GM12878 (cell line): ENCODE measurements around the gene ZNF335. TPM values are rescaled to one million over a fixed set of nuclear protein-coding genes. Genes with fewer than 3 reads are reported as not detected.

ENCODE experiments used
- ATAC-seq: fragments of 200-7000 bp; cut with Tn5 transposase; 3 replicates; pipeline ENCODE4 v1.9.1; 2020; ENCODE audit warnings: mild to moderate bottlenecking, moderate library complexity
- BruUV-seq: library from RNA; stranded (reverse); fragments of 400-500 nt; replicated peaks from 2 replicates; lab custom pipeline; 2021; lab: Mats Ljungman, UMichigan
- CTCF ChIA-PET: fragments of 300-600 bp; sonication (Branson Sonifier 250); formaldehyde crosslinking; extraction: SDS; loops from one replicate; lab custom pipeline; 2021; ENCODE audit warnings: inconsistent platforms; lab: Yijun Ruan, JAX
- POLR2A ChIA-PET: fragments of 350-600 bp; formaldehyde crosslinking; extraction: SDS; loops from one replicate; lab custom pipeline; 2021; ENCODE audit warnings: inconsistent platforms; lab: Charles Lee
- RAD21 ChIA-PET: fragments of 300-600 bp; sonication (Branson Sonifier 250); formaldehyde crosslinking; loops from one replicate; lab custom pipeline; 2023; ENCODE audit warnings: antibody characterized with exemption; ENCODE audit not compliant: unreplicated experiment; lab: Charles Lee
- SMC1A ChIA-PET: fragments of 300-600 bp; sonication (Branson Sonifier 250); formaldehyde crosslinking; loops from one replicate; lab custom pipeline; 2023; ENCODE audit not compliant: unreplicated experiment, uncharacterized antibody; lab: Charles Lee
- DNase-seq: peaks from one replicate; pipeline ENCODE4 v3.0.0-alpha.2; 2011; ENCODE audit warnings: low read depth, low spot score
- FAIRE-seq: peaks from 3 replicates; lab custom pipeline; 2011; peaks lifted over from hg19 to GRCh38; lab: Jason Lieb, UNC
- H2AFZ ChIP-seq: 2 replicates; pipeline ENCODE4 v1.6.0; 2011; ENCODE audit warnings: low read depth, low read length, control low read depth; ENCODE audit not compliant: control insufficient read depth
- H3K27ac ChIP-seq: 2 replicates; pipeline ENCODE4 v1.5.1; 2011; ENCODE audit warnings: control low read depth; ENCODE audit not compliant: control insufficient read depth, insufficient read depth
- H3K27me3 ChIP-seq, 2 experiments: replicated peaks in 1 of 2; 2 replicates each; pipeline versions ENCODE4 v1.6.0 to v1.6.1; 2011; ENCODE audit warnings: low read length in 1 of 2; ENCODE audit not compliant: control insufficient read depth in 2 of 2, insufficient read depth in 2 of 2
- H3K36me3 ChIP-seq, 2 experiments: 2 replicates each; pipeline ENCODE4 v1.5.1; 2011; ENCODE audit warnings: low read length in 1 of 2; ENCODE audit not compliant: control insufficient read depth in 2 of 2, insufficient read depth in 2 of 2
- H3K4me1 ChIP-seq: 2 replicates; pipeline ENCODE4 v1.6.1; 2011; ENCODE audit warnings: mild to moderate bottlenecking, low read length, moderate library complexity, mixed read lengths; ENCODE audit not compliant: control insufficient read depth, insufficient read depth
- H3K4me2 ChIP-seq: 2 replicates; pipeline ENCODE4 v1.6.0; 2011; ENCODE audit warnings: control low read depth; ENCODE audit not compliant: control insufficient read depth, insufficient read depth
- H3K4me3 ChIP-seq: fragments of 200-600 bp; sonication (generic); 2 replicates; pipeline ENCODE4 v1.5.1; 2016
- H3K79me2 ChIP-seq: 2 replicates; pipeline ENCODE4 v1.6.0; 2011; ENCODE audit warnings: low read length; ENCODE audit not compliant: control insufficient read depth, insufficient read depth
- H3K9ac ChIP-seq: 2 replicates; pipeline ENCODE4 v1.8.0; 2011; ENCODE audit warnings: low read length, control low read depth, mixed read lengths; ENCODE audit not compliant: control insufficient read depth, insufficient read depth
- H3K9me3 ChIP-seq: replicated peaks from 3 replicates; pipeline ENCODE4 v1.5.1; 2011; ENCODE audit warnings: mild to moderate bottlenecking, low read length; ENCODE audit not compliant: control insufficient read depth, insufficient read depth
- H4K20me1 ChIP-seq: 2 replicates; pipeline ENCODE4 v1.6.0; 2011; ENCODE audit not compliant: control insufficient read depth, insufficient read depth
- CEBPB ChIP-seq, 2 experiments: fragments of 150-350 bp in 1 of 2; IDR thresholded peaks; 2 replicates each; pipeline ENCODE4 v1.6.1; 2012 to 2014; ENCODE audit warnings: low read depth in 2 of 2, low read length in 2 of 2, borderline replicate concordance in 1 of 2, inconsistent platforms in 1 of 2
- DPF2 ChIP-seq: fragments of 450-650 bp; IDR thresholded peaks from 2 replicates; pipeline ENCODE4 v1.6.1; 2017; ENCODE audit warnings: mild to moderate bottlenecking
- EP300 ChIP-seq, 2 experiments: fragments of 150-350 bp in 1 of 2; IDR thresholded peaks; 2 replicates each; pipeline ENCODE4 v1.6.1; 2011 to 2012; ENCODE audit warnings: low read depth in 2 of 2, low read length in 2 of 2, borderline replicate concordance in 1 of 2, improper control_type of control experiment in 1 of 2, inconsistent platforms in 1 of 2; ENCODE audit not compliant: control insufficient read depth in 1 of 2
- EZH2 ChIP-seq: IDR thresholded peaks from 2 replicates; pipeline ENCODE4 v1.6.1; 2012; ENCODE audit warnings: low read depth, mild to moderate bottlenecking, control low read depth, inconsistent platforms, low read length, borderline replicate concordance; ENCODE audit not compliant: control insufficient read depth
- FOXM1 ChIP-seq: IDR thresholded peaks from 2 replicates; pipeline ENCODE4 v1.6.1; 2012; ENCODE audit warnings: low read depth, mild to moderate bottlenecking, inconsistent platforms, low read length, moderate library complexity
- JUND ChIP-seq: IDR thresholded peaks from 2 replicates; pipeline ENCODE4 v1.6.1; 2012; ENCODE audit warnings: low read depth, mild to moderate bottlenecking, low read length, improper control_type of control experiment, moderate library complexity
- NKRF ChIP-seq: fragments of 450-650 bp; conservative IDR thresholded peaks from 2 replicates; pipeline ENCODE4 v1.6.1; 2017; ENCODE audit warnings: mild to moderate bottlenecking, moderate library complexity
- NR2C1 ChIP-seq: fragments of 450-650 bp; IDR thresholded peaks from 2 replicates; pipeline ENCODE4 v1.6.1; 2017; ENCODE audit warnings: antibody characterized with exemption, mild to moderate bottlenecking, moderate library complexity
- POLR2A ChIP-seq: IDR thresholded peaks from 2 replicates; pipeline ENCODE4 v1.6.1; 2011; ENCODE audit warnings: low read depth, mild to moderate bottlenecking, low read length
- POLR2AphosphoS2 ChIP-seq: IDR thresholded peaks from 2 replicates; pipeline ENCODE4 v1.6.1; 2011; ENCODE audit warnings: low read depth, mild to moderate bottlenecking, low read length, improper control_type of control experiment, moderate library complexity
- POU2F2 ChIP-seq: IDR thresholded peaks from 3 replicates; pipeline ENCODE4 v1.6.1; 2011; ENCODE audit warnings: low read depth, mild to moderate bottlenecking, low read length, borderline replicate concordance
- RAD21 ChIP-seq: IDR thresholded peaks from 2 replicates; pipeline ENCODE4 v1.6.1; 2011; ENCODE audit warnings: mild to moderate bottlenecking, low read depth, low read length, moderate library complexity; ENCODE audit not compliant: insufficient read depth
- RELB ChIP-seq: fragments of 450-650 bp; IDR thresholded peaks from 2 replicates; pipeline ENCODE4 v1.6.1; 2017; ENCODE audit warnings: low read depth, mild to moderate bottlenecking, moderate library complexity
- SMAD5 ChIP-seq: IDR thresholded peaks from 2 replicates; pipeline ENCODE4 v1.6.1; 2016; ENCODE audit warnings: antibody characterized with exemption, low read depth
- ZNF592 ChIP-seq: fragments of 450-650 bp; IDR thresholded peaks from 2 replicates; pipeline ENCODE4 v1.6.1; 2017; ENCODE audit warnings: mild to moderate bottlenecking, moderate library complexity
- ZZZ3 ChIP-seq: IDR thresholded peaks from 2 replicates; pipeline ENCODE4 v1.6.1; 2011; ENCODE audit warnings: low read depth; ENCODE audit not compliant: control insufficient read depth, insufficient read length
- WGBS: methylation state at CpG from one replicate; pipeline ENCODE4 v1.1.6; 2016; ENCODE audit warnings: low lambda C conversion rate; ENCODE audit not compliant: insufficient replicate concordance, insufficient coverage; ENCODE audit errors: missing lambda C conversion rate; 5-methylcytosine and 5-hydroxymethylcytosine counted together
- in situ Hi-C: fragments of 300-500 bp; cut with MboI; formaldehyde crosslinking; loops from 9 replicates; pipeline ENCODE4 v1.14.3; 2018; ENCODE audit warnings: mixed read lengths
- intact Hi-C: fragments of 100-400 bp; cut with micrococcal nuclease; formaldehyde crosslinking; loops from one replicate; pipeline ENCODE4 v1.14.2; 2022; ENCODE audit not compliant: unreplicated experiment
- polyA plus RNA-seq, 11 experiments: library from polyadenylated mRNA; depleted of rRNA in 4 of 11; unstranded in 6 of 11; stranded (reverse) in 5 of 11; fragments of >200 nt; fragmentation: Nextera tagmentation in 4 of 11; fragmentation: Illumina TruSeq in 1 of 11; extraction: Ambion mirVana in 4 of 11; extraction: Trizol in 1 of 11; gene quantifications; 1 replicate in 1 of 11; 2 replicates in 10 of 11; pipeline versions ENCODE4 v1.2.1 to v1.2.3, GENCODE V29; 2011 to 2016; ENCODE audit warnings: inconsistent platforms in 2 of 11, missing spikeins in 2 of 11, low read depth in 1 of 11
- total RNA-seq, 4 experiments: library from RNA; depleted of rRNA in 3 of 4; stranded (reverse); fragments of >200 nt in 3 of 4; fragmentation: Illumina TruSeq in 1 of 4; extraction: Trizol in 1 of 4; gene quantifications; 2 replicates each; pipeline versions ENCODE4 v1.2.1 to v1.2.3, GENCODE V29; 2013 to 2021

ZNF335 gene
- total and polyA plus RNA-seq, 10 of the 15 experiments (the other 5 are each of a cell fraction or from before 2014, with no cell fraction given), result 0.74 to 30.1 (median 14.5) TPM

- H3K4me1 ChIP-seq, result peaks cover 15% of the 10 kb centered on the region
- TF ChIP-seq POLR2A (no peak), FOXM1 (no peak), EZH2 (no peak), SMAD5 (no peak), DPF2 (no peak), EP300 (IDR thresholded peaks at IDR 0.05; ENCODE audit: borderline replicate concordance in 1 of 2, control insufficient read depth in 1 of 2, low read depth in 2 of 2, low read length in 2 of 2) (no peak), ZZZ3 (no peak), POLR2AphosphoS2 (no peak), RELB (no peak), POU2F2 (no peak), NR2C1 (no peak), CEBPB (IDR thresholded peaks at IDR 0.05; ENCODE audit: borderline replicate concordance in 1 of 2, low read depth in 2 of 2, low read length in 2 of 2) (no peak), JUND (no peak), RAD21 (no peak), NKRF (no peak), ZNF592 (no peak)
- FAIRE-seq, result no peak
Observed at GRCh38 chr20:45908084-45908483, 63.9 kb downstream of the ZNF335 start.

More at GRCh38 chr20:45908084-45908483, 63.9 kb downstream of the ZNF335 start:
- ATAC-seq (no peak), DNase-seq (no peak)
- RAD21 ChIA-PET, result no interaction called here
- BruUV-seq, result no TSS peak
- no peaks in the 10 kb centered on the region for H3K27me3 ChIP-seq
- POLR2A ChIA-PET, result interaction anchor here (1.7 kb wide), 1 partner anchor 29 kb away, joined by 4 read pairs; no protein-coding TSS in a partner anchor
- no peak overlapping the region for H3K4me3 ChIP-seq
- no peak overlapping the region for H3K9ac ChIP-seq
- H3K79me2 ChIP-seq, result no peaks in the 10 kb centered on the region
- CTCF ChIA-PET, result interaction anchor here (1.2 kb wide), 1 partner anchor 109 kb away, joined by 3 read pairs; no protein-coding TSS in a partner anchor
- no peaks in the 10 kb centered on the region for H4K20me1 ChIP-seq
- no peaks in the 10 kb centered on the region for H3K36me3 ChIP-seq
- in situ Hi-C loops (no loop called here), intact Hi-C loops (no loop called here)
- H3K27ac ChIP-seq, result no peak overlapping the region
- 94% methylated on average over 2 of the region's 2 CpGs for WGBS
- SMC1A ChIA-PET, result no interaction called here
- H3K4me2 ChIP-seq, result no peak overlapping the region
- H2AFZ ChIP-seq, result no peak overlapping the region
- no peaks in the 10 kb centered on the region for H3K9me3 ChIP-seq
